Jurkat, Clone E6-1 (cell line): Measurements from ENCODE around the gene TTLL5. TPM values are rescaled to one million over a fixed set of nuclear protein-coding genes. Genes with fewer than 3 reads are reported as not detected.

Source experiments
- DNase-seq: peaks from one replicate; pipeline ENCODE4 v3.0.0-alpha.2; 2011; ENCODE audit warnings: low read depth, low spot score
- H3K4me3 ChIP-seq: 2 replicates; pipeline ENCODE4 v1.5.1; 2011; ENCODE audit warnings: mild to moderate bottlenecking, low read length, control low read depth, moderate library complexity
- polyA plus RNA-seq: library from polyadenylated mRNA; unstranded; fragments of >200 nt; gene quantifications from one replicate; pipeline ENCODE4 v1.2.1, GENCODE V29; 2012; ENCODE audit warnings: missing spikeins; ENCODE audit not compliant: insufficient read length, insufficient read depth

TTLL5 gene, protein sequence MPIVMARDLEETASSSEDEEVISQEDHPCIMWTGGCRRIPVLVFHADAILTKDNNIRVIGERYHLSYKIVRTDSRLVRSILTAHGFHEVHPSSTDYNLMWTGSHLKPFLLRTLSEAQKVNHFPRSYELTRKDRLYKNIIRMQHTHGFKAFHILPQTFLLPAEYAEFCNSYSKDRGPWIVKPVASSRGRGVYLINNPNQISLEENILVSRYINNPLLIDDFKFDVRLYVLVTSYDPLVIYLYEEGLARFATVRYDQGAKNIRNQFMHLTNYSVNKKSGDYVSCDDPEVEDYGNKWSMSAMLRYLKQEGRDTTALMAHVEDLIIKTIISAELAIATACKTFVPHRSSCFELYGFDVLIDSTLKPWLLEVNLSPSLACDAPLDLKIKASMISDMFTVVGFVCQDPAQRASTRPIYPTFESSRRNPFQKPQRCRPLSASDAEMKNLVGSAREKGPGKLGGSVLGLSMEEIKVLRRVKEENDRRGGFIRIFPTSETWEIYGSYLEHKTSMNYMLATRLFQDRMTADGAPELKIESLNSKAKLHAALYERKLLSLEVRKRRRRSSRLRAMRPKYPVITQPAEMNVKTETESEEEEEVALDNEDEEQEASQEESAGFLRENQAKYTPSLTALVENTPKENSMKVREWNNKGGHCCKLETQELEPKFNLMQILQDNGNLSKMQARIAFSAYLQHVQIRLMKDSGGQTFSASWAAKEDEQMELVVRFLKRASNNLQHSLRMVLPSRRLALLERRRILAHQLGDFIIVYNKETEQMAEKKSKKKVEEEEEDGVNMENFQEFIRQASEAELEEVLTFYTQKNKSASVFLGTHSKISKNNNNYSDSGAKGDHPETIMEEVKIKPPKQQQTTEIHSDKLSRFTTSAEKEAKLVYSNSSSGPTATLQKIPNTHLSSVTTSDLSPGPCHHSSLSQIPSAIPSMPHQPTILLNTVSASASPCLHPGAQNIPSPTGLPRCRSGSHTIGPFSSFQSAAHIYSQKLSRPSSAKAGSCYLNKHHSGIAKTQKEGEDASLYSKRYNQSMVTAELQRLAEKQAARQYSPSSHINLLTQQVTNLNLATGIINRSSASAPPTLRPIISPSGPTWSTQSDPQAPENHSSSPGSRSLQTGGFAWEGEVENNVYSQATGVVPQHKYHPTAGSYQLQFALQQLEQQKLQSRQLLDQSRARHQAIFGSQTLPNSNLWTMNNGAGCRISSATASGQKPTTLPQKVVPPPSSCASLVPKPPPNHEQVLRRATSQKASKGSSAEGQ (N-terminal part only)
- 15.8 TPM for polyA plus RNA-seq

DNA sequence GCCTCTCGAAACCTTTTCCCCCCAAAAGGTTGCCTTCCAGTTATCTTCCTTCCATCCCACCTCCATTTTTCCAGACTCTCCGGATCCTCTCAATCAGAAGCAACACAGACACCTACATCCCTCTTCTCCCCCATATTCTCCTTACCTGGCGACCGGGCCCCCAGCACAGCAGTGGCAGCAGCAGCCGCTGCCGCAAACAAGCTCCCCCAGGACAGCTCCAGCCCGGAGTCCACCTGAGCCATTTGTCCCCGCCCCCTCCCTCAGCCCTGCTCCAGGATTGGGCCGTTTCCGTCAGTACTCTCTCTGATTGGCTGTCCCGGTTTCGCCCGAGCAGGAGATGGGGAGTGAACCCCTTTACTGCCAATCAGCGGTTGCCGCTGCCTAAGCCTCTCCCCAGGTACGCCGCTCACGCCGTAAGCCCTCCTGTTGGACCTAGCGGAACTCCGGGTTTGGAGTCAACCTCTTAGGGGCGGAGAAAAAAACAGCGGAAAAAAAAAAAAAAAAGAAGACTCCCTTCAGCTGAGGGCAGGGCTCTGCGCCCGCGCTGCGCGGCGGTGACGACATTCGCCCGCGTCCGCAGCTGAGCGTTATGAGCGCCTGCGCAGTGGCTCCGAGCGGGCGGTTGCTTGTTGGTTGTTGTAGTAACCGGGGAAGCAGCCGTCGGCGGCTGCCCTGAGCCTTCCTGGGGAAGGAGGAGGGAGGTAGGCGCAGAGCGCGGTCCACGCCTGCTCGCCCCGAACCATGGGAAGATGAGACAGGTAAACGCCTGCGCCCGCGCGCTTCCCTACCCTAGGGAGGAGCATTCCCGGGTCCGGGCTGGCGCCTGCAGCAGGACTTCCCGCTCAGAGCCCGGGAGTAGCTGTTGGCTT, at the start of gene TTLL5, which contains the start of gene ERG28:
Gene TTLL5, plus strand, starts transcription at position 617 of the 869 bp plus-strand sequence. CDS start 1,904 bp downstream, outside the sequence.
Gene ERG28, minus strand, starts transcription at position 247 of the 869 bp plus-strand sequence. CDS start 3,374 bp downstream, outside the sequence.
- peak; percentile 99 for DNase-seq

DNA sequence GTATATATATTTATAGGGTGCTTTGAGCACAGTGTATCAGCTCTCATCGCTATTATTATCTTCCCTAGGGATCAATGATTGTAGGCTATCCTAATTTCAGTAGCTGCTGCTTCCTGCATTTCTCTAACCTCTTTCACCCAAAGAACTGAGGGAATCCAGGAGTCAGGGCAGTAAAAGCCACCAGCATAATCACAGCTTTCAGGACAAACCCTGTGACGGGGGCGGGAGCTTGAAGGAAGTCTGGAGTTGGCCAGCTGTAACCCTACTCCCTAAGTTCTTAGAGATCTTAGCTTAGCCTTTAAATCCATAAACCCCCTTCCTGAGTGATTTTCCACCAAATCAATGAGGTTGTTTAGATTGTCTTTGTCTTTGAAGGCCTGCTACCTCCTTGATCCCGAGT, 48.9 kb upstream of the TTLL5 start:
- no peak for DNase-seq
- H3K4me3 ChIP-seq = no peak overlapping the region

More for the DNA sequence above, at the start of gene TTLL5, which contains the start of gene ERG28:
- H3K4me3 ChIP-seq = peak within 1 kb of the TSS; percentile 97

DNA sequence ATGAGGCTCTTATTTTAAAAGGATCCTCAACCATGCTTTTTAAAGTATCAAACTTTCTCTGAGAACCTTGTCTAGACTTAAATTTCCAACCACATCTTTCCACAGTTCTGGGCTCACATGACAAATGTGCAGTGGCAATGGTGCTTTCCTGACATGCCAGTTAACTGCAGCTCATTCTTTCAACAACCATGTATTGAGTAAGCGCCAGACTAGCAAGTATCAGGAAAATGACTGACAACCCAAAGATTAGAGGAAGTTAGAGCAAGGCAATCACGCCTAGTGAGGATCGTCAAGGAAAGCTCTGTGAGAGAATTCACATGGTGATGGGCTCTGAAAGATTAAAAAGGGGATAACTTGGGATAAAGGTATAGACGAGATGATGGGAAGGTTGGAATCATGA, 46.9 kb upstream of the TTLL5 start:
- no peak overlapping the region for H3K4me3 ChIP-seq
- no peak for DNase-seq

DNA sequence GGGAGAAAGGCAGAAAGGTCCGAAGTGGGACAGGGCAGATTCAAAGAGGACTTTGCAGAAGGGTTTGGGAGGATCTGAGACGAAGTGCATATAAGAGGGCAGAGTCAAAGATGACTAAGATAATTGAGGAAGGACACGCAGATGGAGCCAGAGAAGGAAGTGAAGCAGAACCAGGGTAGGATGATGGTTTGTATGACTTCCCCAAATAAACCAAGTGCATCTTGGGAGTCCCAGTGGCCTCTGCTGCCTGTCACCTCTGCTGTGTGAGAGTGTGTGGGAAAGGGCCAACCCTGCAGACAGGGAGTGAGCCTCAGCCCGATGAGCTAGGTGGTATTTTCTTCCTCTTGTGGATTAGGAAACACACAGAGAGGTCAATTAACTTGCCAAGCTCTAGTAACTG, 45.8 kb upstream of the TTLL5 start:
- DNase-seq = no peak
- H3K4me3 ChIP-seq = no peak overlapping the region

DNA sequence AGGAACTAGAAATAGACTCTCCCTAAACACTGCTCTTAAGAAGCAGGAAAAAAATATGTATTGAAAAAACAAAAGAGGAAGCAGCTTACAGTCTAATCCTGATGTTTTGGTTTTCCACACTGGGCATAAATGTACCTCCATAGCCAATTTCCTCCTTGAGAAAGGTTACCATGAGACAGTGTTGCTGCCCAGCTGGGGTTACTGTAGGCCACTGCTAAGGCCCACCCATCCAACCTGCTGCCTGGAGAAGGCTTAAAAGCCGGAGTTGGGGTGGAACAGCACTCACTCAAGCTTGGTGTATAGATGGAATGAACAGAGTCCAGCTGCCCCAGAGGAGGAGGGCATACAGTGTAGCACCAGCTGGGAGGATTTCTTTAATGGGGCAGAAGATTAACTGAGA, 41.5 kb upstream of the TTLL5 start:
- H3K4me3 ChIP-seq = no peak overlapping the region
- DNase-seq = no peak

DNA sequence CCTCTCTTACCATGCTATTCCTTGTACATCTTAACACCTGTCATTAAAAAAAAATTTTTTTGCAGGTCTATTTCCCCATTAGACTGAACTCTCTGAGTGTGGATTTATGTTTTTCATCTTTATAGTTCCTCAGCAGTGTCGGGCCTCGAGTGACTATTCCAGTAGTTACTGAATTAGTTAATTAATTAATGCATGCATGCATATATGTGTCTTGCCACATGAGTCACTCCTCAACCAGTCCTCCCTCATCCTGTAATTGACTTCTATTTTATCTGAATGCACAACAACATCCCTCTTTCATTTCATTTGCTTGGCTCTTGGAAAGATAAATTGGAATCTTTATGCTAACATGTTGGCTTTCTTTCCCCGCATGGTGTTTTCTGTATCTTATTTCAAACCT, 36.0 kb upstream of the TTLL5 start:
- DNase-seq = no peak

DNA sequence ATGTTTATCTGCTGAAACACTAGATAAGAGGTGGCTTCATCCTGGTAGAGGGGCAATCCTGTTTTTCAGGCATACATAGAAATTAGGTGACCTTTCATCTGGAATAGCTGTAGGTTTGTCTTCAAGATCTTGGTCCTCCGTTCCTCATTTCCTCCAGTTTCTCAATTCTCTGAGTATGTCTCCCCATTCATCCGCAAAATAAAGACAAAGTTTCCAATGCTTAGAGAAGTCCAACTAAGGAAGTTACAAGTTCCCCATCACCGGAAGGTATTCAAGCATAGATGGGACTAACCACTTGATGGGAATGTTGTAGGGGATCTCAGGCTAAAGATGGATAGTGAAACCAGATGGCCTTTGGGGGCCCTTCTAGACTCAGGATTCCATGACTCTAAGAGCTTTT, 34.6 kb upstream of the TTLL5 start:
- DNase-seq = no peak
- no peak overlapping the region for H3K4me3 ChIP-seq

More for the DNA sequence above, 36.0 kb upstream of the TTLL5 start:
- no peak overlapping the region for H3K4me3 ChIP-seq

DNA sequence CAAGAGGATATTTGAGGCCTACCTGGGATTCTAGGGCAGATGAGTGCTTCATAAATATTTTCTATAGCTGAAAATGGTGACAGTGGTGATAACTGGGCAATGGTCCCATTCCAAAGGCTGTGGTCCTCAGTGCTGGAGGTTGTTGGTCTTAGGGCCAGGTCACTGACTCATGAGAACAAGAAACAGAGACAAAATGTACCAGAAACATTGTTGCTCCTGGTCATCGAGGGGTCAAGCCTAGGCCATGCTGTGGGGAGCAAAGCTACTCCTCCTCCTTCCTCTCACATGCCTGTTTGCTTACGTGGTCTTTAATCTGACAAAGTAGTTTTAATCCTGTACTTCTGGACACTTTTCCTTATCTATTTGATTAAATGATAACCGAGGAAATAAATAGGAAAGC, 34.2 kb upstream of the TTLL5 start:
- DNase-seq = no peak

DNA sequence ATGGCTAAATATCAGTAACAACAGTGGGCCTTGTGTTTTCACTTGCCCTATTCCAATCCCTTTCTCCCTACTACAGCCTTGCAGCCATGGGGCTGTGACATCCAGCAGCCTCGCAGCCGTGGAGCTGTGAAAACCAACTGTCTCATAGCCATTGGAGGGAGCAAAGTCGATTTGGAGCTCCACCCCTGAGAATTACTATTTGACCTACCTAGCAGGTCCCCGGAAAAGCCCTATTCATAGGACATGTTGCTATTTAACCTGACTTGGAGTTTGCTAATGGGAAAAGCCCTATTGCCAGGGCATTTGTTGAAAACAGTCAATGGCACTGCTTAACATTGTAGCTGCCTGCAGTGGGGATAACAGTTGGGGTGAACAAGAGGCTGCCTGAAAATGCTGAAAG, 33.6 kb upstream of the TTLL5 start:
- H3K4me3 ChIP-seq = no peak overlapping the region
- no peak for DNase-seq

More for the DNA sequence above, 34.2 kb upstream of the TTLL5 start:
- no peak overlapping the region for H3K4me3 ChIP-seq

DNA sequence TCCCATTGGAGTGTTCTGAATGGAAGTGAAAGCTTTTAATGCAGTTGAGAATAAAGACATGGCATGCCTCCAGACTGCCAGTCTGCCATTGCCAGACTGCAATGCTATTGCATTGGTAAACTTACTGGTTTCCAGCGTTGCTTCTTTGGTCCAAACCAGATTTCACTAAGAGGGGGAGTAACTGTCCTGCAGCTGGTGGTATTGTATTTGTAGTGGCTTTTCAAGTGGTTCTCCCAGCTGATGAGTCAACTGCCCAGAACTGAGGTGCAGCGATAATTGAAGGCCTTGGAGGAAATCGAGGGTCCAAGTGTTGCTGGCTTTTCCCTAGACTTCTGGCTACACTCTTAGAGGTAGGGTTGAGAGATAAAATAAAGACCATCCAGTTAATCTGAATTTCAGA, 32.2 kb upstream of the TTLL5 start:
- DNase-seq = no peak
- H3K4me3 ChIP-seq = no peak overlapping the region

DNA sequence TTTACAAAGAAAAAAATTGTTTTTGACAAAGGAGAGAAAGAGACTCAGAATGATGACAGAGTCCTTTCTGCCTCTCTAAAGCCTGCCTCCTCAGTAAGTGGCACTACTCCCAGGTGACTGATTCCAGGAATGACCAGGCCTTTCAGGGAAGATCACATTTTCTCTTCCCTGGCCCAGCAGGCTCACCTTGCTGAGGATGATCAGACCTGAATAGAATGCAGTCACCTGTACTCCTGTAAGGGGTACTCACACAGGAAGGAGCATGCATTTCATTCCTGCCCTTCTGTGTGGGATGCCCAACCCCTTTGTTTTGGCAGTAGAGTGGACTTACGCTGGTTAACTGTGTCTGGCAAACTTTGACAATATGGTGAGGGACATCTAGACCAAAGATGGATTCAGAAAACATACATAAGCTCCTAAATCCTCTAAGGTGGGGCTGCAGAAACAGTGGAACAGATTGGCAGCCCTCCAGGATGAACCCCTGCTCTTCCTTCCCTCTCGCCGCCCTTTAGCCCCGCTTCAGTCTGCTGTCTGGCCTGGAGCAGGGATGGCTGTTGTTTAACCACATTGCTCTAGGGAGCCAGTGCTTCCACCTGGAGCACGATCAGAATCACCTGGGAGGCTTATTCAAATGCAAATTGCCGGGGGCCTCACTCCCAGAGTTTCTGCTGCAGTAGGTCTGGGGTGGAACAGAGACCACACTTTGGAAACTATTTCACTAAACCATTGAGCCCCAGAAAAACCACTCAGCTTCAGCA, 30.2 kb upstream of the TTLL5 start:
- no peak for DNase-seq
- no peak overlapping the region for H3K4me3 ChIP-seq

DNA sequence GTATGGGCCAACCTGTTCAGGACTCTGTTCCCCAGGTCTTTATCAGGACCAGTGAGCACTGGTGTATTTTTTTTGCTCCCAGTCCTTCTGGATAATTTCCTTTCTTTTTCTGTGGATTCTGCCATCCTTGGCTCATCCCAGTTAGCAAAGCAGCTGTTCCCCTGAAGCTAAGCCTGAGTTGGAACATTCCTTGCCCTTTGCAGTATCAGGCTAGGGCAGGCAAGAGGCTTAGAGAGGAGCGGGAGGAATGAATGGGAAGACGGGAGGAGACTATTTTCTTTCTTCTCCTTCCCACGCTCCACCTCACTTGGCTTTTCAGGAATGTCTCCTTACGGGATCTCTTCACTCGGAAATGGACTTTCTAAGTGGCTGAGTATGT, 29.6 kb upstream of the TTLL5 start:
- no peak overlapping the region for H3K4me3 ChIP-seq
- DNase-seq = no peak

DNA sequence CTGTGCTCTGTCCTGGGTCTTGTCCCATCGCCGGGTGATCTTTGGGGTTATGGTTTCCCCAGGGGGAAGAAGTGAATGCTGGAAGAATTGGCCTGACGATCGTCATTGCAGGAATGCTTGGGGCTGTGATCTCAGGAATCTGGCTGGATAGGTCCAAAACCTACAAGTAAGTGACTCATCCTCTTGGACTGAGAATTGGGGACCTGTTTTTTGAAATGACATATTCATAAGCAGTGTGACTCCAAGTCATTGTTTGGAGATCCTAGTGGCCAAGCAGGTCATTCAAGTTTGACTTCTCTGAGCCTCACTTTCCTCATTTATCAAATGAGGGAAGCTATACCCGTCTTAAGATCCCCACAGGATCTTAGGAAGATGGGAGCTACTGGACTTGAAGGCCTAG, 26.2 kb upstream of the TTLL5 start:
- DNase-seq = no peak
- H3K4me3 ChIP-seq = no peak overlapping the region

DNA sequence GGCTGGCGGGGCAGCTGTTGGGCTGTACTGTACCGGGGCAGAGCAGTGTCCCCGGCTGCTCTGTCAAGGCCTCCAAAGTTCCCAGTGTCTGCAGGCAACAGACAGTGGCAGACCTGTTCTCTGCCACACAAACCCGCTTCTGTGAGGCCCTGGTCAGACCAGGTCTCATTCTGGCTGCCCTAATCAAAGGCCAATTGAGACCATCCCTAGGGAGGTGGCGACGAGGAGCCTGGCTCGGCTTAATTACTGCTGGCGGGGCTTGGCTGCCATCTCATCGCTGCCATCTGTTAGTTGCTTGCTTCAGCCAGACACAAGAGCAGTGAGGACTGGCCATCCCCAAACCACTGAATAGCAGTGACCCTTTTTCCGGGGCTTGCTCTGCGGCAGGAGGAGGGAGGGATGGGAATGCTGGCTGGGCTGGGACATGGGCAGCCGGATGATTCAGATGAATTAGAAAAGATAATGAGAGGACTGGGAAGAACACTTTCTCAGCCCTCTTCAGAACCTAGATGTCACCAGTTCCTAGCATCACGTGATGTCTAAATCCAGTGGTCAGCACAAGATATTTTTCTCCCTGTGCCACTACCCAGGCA, 24.9 kb upstream of the TTLL5 start:
- H3K4me3 ChIP-seq = no peak overlapping the region
- DNase-seq = no peak

DNA sequence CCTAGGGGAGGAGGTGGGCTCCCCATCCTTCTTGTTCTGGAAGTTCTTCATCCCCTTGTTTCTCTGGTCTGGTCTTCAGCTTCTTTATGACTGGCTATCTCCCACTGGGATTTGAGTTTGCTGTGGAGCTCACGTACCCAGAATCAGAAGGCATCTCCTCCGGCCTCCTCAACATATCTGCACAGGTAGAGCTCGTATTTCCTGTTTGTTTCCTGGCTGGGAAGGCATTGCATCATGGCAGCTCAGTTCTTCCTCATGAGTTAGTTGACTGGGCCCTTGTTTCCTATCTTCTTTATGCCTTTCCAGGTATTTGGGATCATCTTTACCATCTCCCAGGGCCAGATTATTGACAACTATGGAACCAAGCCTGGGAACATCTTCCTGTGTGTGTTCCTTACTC, 20.2 kb upstream of the TTLL5 start:
- H3K4me3 ChIP-seq = no peak overlapping the region
- DNase-seq = no peak

DNA sequence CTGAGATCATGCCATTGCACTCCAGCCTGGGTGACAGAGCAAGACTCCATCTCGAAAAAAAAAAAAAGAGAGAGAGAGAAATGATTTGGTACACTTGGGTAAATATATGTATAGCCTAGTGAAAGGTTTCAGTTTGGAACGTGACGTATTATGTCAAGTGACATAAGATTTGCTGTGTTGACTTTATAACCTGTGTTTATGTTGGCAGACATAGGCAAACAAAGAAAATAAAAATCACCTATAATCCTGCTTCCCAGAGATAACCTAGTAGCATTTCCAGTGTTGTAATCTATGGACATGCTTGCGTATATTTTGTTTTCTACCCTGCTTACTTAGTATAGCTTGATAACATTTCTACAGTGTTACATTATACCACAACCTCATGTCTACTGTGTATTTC, 17.1 kb upstream of the TTLL5 start:
- no peak overlapping the region for H3K4me3 ChIP-seq
- no peak for DNase-seq

DNA sequence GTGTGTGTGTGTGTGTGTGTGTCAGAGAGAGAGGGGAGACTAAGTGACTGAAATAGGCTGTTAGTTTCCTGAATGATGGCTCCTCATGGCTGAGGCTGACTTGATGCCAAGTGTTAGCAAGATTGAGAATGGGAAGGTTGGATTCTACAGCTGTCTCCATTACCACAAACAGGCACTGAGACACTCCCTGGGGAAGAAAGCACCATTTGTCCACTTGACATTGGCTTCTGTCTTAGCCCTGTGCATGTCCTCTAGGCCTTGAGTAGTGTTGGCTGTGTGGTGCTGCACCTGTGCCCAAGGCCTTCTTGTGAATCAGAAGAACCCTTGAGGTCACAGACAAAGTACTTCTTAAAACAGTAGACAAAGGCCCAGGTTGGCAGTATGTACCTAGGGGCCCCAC, 16.0 kb upstream of the TTLL5 start:
- H3K4me3 ChIP-seq = no peak overlapping the region
- no peak for DNase-seq
